ENCODE results near the gene PHKB.

- TF ChIP-seq CTCF (IDR thresholded peaks at IDR 0.05) (no peak), POLR2A (IDR thresholded peaks at IDR 0.05) (no peak)
These were observed 34.3 kb upstream of the PHKB start for GRCh38 chr16:47426806-47427205.

Data from lower leg skin (tissue), 3 donors.